H4 (cell line): ENCODE measurements around the gene ZNF609. TPM values are rescaled to one million over a fixed set of nuclear protein-coding genes. Genes with fewer than 3 reads are reported as not detected.

Source experiments
- DNase-seq: peaks from one replicate; pipeline ENCODE4 v3.0.0-alpha.2; 2015; ENCODE audit warnings: low spot score
- total RNA-seq: library from RNA; depleted of rRNA; stranded (reverse); fragments of >200 nt; shearing (Covaris generic); gene quantifications from 2 replicates; pipeline ENCODE4 v1.2.3, GENCODE V29; 2014; rRNA removed

Gene ZNF609, protein sequence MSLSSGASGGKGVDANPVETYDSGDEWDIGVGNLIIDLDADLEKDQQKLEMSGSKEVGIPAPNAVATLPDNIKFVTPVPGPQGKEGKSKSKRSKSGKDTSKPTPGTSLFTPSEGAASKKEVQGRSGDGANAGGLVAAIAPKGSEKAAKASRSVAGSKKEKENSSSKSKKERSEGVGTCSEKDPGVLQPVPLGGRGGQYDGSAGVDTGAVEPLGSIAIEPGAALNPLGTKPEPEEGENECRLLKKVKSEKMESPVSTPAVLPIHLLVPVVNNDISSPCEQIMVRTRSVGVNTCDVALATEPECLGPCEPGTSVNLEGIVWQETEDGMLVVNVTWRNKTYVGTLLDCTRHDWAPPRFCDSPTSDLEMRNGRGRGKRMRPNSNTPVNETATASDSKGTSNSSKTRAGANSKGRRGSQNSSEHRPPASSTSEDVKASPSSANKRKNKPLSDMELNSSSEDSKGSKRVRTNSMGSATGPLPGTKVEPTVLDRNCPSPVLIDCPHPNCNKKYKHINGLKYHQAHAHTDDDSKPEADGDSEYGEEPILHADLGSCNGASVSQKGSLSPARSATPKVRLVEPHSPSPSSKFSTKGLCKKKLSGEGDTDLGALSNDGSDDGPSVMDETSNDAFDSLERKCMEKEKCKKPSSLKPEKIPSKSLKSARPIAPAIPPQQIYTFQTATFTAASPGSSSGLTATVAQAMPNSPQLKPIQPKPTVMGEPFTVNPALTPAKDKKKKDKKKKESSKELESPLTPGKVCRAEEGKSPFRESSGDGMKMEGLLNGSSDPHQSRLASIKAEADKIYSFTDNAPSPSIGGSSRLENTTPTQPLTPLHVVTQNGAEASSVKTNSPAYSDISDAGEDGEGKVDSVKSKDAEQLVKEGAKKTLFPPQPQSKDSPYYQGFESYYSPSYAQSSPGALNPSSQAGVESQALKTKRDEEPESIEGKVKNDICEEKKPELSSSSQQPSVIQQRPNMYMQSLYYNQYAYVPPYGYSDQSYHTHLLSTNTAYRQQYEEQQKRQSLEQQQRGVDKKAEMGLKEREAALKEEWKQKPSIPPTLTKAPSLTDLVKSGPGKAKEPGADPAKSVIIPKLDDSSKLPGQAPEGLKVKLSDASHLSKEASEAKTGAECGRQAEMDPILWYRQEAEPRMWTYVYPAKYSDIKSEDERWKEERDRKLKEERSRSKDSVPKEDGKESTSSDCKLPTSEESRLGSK (N-terminal part only)
- total RNA-seq = 9.0 and 11.0 TPM in 2 replicates

DNA sequence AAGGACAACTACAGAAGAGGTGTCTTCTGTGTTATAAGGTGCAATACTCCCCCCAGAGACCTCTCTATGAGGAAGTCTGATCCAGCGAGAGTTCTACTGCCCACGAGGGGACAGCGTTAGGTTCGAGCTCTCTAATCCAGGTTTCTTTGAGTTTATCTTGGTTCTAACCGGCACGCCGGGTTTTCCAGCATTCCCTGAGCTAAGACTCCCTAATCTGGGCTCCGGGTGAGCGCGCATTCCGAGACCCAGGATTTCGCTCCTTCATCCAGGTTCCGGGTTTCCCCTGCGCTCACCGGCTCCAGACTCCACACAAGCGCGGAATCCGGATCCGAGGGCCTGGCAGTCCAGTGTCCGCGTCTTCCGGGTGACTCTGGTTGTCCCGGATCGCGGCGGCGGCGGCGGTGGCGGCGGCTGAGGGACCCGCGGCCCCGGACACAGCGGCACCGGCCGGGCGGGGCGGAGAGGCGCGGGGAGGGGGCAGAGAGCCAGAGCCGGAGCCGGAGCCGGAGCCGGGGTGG lies at the start of gene ZNF609:
ZNF609 (plus strand) TSS at position 373 of the 518 bp plus-strand sequence. CDS start 38,842 bp downstream, outside the sequence.
- peak; percentile 87 for DNase-seq

DNA sequence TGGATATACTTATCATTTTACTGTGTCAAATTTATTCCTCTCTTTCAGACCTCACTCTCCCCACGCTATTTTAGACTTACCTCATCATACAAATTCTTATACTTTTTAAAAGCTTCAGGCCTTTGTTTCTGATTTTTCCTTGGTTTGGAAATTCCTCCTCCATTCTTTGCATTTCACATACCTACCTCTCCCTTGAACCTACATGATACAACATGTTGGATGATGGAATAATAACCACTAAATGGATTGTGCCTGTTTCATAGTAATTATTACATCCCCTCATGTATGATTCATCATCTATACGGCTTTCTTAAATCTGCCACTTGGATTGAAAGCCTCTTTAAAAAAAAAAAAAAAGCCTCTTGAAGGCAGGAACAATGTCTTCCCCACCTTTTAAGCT lies 48.2 kb upstream of the ZNF609 start:
- DNase-seq = no peak

DNA sequence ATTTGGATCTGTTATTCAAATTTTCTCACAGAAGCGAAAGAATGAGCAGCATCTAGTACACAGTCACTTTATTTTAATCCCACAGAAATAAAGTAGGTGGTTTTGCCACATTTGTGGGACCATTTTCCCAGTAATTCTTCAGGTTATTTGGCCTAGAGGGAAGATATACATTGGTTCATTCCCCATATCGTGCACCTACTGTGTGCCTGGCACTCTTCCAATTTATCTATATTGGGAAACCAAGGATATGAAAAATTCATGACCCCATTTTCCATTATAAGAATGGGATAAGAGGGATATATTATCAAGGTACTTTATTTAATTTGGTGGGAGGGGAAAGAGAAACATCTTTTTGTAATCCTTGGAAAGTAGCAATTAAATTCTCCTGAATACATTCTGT lies 37.7 kb upstream of the ZNF609 start:
- no peak for DNase-seq

DNA sequence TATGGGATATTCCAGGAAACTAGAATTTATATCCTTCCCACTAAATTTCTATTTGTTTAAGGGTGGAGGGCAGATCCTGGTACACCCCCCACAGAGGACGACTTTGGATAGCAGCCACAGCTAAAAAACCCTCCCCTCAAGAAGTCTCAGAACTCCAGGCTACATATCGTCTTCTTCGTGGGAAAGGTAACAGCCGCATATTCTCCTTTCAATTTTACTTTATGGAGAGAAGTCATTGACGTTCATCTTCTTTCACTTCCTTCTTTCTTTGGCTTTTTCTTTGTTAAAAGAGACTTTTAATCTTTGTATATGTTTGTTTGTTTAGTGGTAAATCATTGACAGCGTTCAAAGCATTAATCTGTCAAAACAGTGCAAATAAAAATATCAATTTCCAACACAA lies 36.4 kb upstream of the ZNF609 start:
- no peak for DNase-seq

DNA sequence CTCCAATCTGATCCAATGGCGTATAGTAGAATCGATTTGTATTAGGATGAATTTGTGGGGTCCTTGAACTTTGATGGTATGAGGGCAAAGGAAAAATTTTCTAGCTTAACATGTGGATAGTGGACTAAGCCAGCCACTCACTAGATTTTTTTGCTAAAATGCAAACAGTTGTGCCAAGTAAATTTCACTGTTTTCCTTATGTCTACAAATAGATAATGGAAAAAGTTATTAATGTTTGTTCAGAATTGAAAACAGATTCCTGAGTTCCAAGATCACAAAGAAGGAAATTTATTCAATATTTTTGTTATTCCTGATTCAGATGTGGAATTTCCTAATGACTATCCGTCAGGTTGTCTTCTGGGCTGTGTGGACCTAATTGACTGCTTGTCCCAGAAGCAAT lies 35.2 kb upstream of the ZNF609 start:
- no peak for DNase-seq

DNA sequence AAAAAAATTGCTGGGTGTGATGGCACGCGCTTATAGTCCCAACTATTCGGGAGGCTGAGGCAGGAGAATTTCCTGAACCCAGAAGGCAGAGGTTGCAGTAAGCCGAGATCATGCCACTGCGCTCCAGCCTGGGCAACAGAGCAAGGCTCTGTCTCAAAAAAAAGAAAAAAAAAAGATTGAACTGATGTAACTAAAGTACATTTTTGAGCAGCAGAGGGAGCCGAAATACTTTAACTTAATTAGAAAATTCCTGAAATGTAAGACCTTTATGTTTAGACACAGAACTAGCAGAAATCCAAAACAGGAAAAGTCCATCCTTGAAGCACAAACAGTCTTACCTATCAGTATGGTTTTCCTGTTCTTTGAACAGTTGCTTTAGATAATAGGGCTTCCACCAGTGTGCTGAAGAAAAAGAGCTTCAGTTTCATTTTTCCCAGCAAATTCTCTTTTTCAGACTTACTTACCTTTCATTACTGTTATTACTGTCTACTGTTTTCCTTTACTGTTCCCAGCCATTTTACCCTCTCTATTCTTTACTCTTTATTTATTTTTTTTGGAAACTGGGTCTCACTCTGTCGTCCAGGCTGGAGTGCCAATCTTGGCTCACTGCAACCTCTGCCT lies 33.4 kb upstream of the ZNF609 start:
- peak; percentile 25 for DNase-seq

DNA sequence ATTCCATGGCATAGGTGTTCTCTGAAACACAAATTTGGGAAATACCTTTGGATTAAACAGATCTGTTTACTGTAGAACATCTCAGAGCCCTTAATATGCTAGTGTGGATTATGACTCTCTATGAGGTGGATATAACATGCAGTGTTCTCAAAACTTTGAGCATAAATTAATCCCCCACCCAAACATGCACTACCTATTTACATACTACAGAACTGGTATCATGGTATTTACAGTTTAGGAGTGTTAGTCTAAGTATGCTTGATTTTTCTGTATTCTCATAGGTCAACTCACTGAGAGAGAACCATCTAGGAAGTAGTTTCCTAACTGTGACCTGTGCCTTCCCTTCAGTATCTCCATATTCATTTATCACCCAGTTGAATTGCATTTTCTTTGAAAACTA lies 30.9 kb upstream of the ZNF609 start:
- no peak for DNase-seq

DNA sequence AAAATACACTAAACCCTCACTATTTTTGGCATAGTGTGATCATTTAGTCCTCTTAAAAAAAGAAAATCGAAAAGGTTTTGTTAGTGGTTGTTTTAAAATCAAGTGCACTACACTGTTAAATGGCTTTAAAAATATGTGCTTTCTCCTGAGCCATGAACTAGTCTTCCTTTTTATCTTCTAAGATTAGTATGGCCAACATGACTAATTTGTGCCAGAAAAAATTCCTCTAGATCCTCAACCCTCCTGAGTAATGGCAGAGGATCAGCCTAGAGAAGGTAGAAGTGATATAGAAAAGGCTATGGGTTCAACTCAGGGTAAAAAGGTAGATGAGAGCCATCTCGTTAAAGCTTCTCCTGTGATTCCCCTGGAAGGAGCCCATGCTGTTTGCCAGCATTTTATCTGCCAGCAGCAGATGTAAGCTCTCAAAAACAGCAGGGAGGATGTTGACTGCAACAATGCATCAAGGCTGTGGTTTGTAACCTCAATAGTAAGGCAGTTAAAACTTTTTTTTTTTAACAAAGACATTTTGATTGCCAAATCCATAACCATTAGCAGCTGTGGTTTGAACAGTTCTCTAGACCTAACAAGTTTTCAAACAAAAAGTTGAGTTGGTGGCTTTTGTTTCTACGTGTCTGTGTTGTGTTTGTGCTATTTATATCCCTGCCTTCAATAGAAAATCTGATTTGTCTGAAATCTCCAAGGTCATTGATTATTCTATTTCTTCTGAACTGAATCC lies 30.2 kb upstream of the ZNF609 start:
- peak; percentile 88 for DNase-seq

DNA sequence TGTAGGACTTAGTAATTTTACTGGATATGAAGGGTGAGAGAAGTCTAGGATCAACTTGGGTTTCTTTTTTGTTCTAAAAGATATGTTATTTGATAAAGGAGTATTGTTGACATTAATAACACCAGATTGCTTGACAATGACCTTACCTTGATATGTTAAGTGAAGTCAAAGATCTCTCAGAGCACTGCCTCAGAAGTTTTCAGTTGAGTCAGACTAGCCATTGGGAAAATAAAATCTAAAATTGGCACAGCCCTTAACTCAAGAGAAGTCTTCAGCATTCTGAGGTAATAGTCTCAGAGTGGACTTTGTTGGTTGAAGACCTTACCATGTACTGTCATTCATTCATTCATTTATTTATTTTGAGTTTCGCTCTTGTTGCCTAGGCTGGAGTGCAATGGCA lies 22.4 kb upstream of the ZNF609 start:
- DNase-seq = no peak

DNA sequence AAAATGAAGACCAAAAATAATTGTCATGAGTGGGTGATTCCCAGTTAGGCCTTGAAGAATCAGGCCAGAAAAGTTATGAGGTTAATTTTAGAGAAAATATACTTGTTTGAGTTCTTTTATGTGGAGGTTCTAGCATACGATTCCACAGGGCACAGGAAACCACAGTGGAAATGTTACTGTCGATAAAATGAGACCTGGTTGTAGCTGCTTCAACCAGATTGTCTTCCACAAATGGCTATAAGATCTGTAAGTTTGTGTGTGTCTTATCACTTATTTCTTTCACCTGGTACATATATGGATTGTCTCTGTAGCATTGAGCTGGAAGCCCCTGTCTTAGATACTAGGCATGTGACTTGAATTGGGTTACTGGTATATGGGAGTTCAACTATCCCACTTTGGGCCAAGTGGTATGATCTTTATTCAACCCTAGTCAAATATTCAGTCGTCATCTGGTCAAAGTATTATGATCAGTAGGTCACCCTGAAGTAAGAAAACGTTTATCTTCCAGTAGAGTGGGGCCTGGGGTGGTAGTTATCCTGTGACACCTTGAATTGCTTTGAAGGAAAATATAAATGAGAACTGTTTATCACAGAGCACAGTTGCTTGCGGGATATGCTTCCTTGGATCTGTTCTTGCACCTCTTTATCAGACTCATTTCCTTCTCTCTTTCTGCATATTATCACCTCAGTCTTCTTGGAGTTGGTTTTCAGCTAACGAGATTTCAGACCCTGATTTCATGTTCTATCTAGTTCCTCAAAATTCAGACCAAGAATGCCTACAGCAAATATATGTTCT lies 21.5 kb upstream of the ZNF609 start:
- no peak for DNase-seq

DNA sequence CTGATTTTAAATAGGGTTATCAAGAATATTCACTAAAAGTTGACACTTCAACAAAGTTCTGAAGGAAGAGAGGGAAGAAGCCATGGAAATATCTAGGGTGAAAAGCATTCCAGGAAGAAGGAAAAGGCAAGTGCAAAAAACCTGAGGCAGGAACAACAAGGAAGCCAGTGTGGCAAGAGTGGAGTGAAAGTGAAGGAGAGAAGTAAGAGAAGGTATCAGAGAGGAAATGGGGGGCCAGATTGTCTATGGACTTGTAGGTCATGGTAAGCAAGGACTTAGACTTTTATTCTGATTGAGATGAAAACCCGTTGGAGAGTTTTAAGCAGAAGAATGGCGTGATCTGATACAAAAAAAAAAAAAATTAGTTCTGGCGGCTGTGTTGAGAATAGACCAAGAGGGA lies 18.5 kb upstream of the ZNF609 start:
- no peak for DNase-seq

DNA sequence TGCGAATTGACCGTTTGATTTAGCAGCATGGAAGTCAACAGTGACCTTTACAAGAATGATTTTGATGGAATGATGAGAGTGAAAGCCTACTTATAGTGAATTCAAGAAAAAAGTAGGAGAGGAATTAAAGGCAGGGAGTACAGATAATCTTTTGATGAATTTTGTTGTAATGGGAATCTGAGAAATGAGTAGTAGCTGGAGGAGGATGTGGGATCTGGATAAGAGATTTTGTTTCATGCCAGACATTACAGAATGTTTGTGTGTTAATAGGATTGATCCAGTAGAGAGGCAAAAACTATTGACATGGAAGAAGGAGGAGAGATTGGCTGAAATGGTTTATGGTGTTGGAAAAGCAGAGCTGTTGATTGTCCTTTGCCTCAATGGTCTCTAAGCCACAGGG lies 17.4 kb upstream of the ZNF609 start:
- no peak for DNase-seq

DNA sequence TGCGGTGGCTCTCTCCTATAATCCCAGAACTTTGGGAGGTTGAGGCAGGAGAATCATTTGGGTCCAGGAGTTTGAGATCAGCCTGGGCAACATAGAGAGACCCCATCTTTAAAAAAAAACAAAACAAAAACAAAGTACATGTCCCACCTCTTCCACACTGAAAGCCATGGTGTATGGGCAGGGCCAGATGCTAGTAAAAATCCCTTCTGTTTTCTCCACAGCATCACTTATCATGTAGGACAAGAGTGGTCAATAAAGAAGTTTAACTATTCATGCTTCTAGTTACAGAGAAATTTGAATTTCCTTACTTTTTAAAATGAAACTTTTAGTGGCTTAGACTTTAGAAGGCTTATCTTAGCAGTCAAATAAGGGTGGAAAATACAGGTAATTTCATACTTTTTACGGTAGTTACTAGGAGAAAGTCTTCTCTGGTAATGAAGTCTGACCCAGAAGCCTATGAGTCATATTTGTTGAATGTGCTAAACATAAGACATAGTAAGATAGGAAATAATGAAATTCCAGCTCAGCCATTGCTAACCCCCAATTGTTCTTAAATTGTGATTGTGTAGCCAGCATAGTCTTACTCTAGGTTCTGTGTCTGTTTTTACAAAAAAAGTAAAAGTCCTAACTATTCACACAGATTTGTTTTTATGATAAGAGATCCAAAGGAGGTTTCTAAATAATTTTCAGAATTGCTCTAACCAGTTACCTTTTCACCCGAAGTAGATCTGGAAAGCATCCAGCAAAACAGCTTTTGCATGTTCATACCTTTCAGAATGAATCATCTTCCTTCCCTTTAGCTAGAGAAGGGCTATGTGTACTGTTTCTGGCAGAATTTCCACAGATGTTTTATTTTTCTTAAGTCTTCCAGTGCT lies 16.4 kb upstream of the ZNF609 start:
- peak; percentile 72 for DNase-seq

DNA sequence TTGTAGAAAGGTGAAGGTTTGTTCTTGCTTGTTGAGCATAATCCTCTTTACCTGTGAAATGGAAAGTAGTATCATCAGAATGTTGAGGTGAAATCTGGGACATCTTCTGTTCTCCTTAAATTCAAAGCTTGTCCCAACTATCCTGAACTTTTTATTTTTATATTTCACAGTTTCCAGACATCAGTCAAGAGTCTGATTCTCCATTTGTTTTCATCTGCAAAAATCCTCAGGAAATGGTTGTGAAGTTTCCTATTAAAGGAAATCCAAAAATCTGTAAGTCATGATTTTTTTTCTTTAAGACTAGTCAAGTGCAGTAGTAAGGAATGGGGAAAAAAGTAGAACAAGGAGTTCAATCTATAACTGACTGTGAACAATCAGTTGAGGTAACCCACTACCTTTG lies 15.5 kb upstream of the ZNF609 start:
- DNase-seq = no peak

DNA sequence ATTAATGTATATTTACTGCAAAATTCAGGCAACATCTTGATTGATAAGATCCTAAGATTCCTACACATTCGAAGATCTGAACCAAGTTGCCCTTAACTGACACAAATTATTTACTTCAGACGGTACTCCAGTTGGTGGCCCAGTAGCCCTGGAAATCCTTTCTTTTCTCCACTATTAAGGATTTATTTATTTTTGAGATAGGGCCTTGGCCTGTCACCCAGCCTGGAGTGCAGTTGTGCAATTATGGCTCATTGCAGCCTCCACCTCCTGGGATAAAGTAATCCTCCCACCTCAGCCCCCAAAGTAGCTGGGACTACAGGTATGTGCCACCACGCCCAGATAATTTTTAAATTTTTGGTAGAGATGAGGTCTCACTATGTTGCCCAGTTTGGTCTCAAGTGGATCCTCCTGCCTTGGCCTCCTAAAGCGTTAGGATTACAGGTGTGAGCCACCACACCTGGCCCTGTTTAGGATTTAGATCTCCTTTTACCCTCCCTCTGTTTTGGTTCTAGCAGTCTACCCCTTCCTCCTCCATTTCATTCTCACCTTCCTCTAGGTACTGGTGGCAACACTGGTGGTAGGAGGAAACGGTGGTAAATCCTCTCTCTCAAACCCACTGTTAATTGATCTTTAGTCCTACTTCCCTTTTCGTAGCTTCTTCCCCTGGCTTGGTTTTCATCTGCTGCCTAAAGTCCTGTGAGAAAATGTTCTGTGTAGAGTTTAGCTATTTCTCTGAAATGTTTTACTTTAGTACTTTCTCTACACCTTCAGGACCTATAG lies 12.7 kb upstream of the ZNF609 start:
- DNase-seq = no peak

DNA sequence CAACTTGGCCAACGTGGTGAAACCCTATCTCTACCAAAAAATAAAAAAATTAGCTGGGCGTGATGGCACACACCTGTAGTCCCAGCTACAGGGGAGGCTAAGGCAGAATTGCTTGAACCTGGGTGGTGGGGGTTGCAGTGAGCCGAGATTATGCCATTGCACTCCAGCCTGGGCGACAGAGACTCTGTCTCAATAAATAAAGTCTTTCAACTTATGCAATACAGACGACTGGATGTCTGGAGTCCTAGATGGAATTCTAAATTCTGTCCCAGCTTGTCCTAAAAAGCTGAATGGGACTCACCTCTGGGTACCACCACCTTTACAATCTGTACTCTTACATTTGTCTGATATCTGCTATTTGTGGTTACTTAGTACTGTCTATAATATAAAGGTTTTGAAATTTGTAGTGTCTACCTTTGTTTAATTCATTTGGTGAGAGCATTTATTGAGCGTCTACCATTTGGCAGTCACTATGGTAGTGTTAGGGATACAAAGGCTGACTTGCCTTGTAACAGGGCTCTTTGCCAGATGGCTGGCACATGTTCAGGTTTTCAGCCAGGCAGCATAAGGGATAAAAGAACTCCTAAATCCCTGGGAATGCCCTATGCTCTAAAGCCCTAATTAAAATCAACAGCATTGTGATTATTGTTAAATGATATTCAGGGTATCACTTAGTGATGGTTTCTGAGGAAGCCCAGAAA lies 7.2 kb upstream of the ZNF609 start:
- no peak for DNase-seq

DNA sequence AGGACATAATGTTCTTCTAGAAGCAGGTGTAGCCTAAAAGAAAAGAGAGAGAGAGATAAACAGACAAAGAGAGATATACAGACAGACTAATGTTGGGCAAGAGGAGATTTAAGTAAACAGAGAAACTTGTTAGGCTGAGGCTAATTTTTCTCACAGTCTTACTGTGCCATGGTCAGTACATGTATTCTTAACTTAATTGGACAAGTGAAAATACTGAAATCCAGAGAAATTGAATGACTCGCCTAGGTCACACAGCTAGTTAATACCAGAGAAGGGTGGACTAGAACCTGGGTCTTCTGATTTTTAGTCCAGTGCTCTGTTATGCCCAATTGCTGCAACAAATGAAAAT lies 6.7 kb upstream of the ZNF609 start:
- DNase-seq = no peak

DNA sequence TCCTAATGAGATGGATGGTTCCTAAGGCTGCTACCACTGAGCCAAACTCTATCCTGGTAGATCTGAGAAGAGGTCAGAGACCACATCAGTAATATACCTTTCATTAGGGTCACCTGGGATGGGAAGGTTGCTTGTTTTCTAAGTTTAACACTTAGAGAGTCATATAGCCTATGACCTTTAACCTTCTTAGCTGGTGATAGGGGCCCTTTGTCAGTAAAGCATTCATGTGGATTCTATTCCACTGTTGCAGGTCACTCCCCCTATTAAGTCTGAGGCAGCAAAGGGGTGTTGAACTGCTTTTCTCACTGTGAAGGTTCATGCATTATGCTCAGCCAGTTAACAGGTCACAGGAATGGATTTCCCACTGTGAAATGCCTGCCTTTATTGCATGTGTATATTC lies 6.1 kb upstream of the ZNF609 start:
- no peak for DNase-seq
